K562 (cell line): ENCODE results near the gene XPC. TPM values are rescaled to one million over a fixed set of nuclear protein-coding genes. Genes with fewer than 3 reads are reported as not detected.

Experiments
- CHCHD3 ChIP-seq: fragments of 250-450 bp; sonication (Bioruptor Pico); IDR thresholded peaks from 2 replicates; pipeline ENCODE4 v2.1.2; 2022; ENCODE audit warnings: mild to moderate bottlenecking
- CHD2 ChIP-seq: IDR thresholded peaks from 2 replicates; pipeline ENCODE4 v1.6.1; 2011; ENCODE audit warnings: low read depth, low read length
- CREBBP ChIP-seq: IDR thresholded peaks from one replicate; pipeline ENCODE4 v1.6.1; 2012; ENCODE audit warnings: low read depth, mild to moderate bottlenecking, control low read depth, inconsistent platforms, low read length
- CREM ChIP-seq: IDR thresholded peaks from 2 replicates; pipeline ENCODE4 v1.6.1; 2014; ENCODE audit warnings: antibody characterized with exemption, low read depth
- EHMT2 ChIP-seq: fragments of 450-650 bp; IDR thresholded peaks from 2 replicates; pipeline ENCODE4 v1.6.1; 2018; ENCODE audit warnings: antibody characterized with exemption
- EWSR1 ChIP-seq: fragments of 450-650 bp; IDR thresholded peaks from 2 replicates; pipeline ENCODE4 v1.6.1; 2018; ENCODE audit warnings: borderline replicate concordance, mild to moderate bottlenecking, low read depth, moderate library complexity; ENCODE audit not compliant: partially characterized antibody
- IRF9 ChIP-seq: fragments of 450-650 bp; IDR thresholded peaks from 2 replicates; pipeline ENCODE4 v1.6.1; 2016; ENCODE audit warnings: missing biosample characterization, missing genetic modification characterization
- MAZ ChIP-seq, 2 experiments: fragments of 450-650 bp in 1 of 2; sonication (generic) in 1 of 2; formaldehyde crosslinking; IDR thresholded peaks in 1 of 2; conservative IDR thresholded peaks in 1 of 2; 2 replicates each; pipeline versions ENCODE4 v1.4.0 to v1.5.0; 2020; ENCODE audit warnings: mild to moderate bottlenecking in 1 of 2, missing genetic modification reagents in 1 of 2
- MEIS2 ChIP-seq: fragments of 450-650 bp; IDR thresholded peaks from 2 replicates; pipeline ENCODE4 v1.6.1; 2014; ENCODE audit warnings: mild to moderate bottlenecking; ENCODE audit not compliant: partially characterized antibody
- NCOA1 ChIP-seq: fragments of 450-650 bp; IDR thresholded peaks from 2 replicates; pipeline ENCODE4 v1.6.1; 2016; ENCODE audit warnings: low read depth
- NCOA4 ChIP-seq: fragments of 450-650 bp; IDR thresholded peaks from 2 replicates; pipeline ENCODE4 v1.6.1; 2018; ENCODE audit warnings: mild to moderate bottlenecking; ENCODE audit not compliant: partially characterized antibody
- NFIX ChIP-seq: fragments of 250-450 bp; sonication (Bioruptor Pico); IDR thresholded peaks from 2 replicates; pipeline ENCODE4 v1.4.0; 2020; ENCODE audit warnings: low read depth, mild to moderate bottlenecking, moderate library complexity
- NR4A1 ChIP-seq, 2 experiments: fragments of 250-450 bp in 1 of 2; fragments of 450-650 bp in 1 of 2; sonication (Bioruptor Pico) in 1 of 2; IDR thresholded peaks; 2 replicates each; pipeline versions ENCODE4 v1.4.0 to v1.6.1; 2016 to 2020; ENCODE audit warnings: mild to moderate bottlenecking in 2 of 2, missing compliant biosample characterization in 1 of 2, missing genetic modification characterization in 1 of 2, moderate library complexity in 1 of 2
- PML ChIP-seq: IDR thresholded peaks from 2 replicates; pipeline ENCODE4 v1.6.1; 2012; ENCODE audit warnings: low read length, inconsistent platforms
- SRSF3 ChIP-seq: fragments of 200-400 bp; formaldehyde crosslinking; IDR thresholded peaks from 2 replicates; pipeline ENCODE4 v1.6.1; 2016; ENCODE audit warnings: mild to moderate bottlenecking, low read length, moderate library complexity; ENCODE audit not compliant: insufficient read depth
- SRSF7 ChIP-seq: fragments of 200-400 bp; formaldehyde crosslinking; optimal IDR thresholded peaks from 2 replicates; pipeline ENCODE3; 2017; ENCODE audit warnings: mild to moderate bottlenecking, low read depth, low read length
- TAL1 ChIP-seq: fragments of 450-650 bp; IDR thresholded peaks from 2 replicates; pipeline ENCODE4 v1.6.1; 2016; ENCODE audit warnings: mild to moderate bottlenecking
- ZEB2 ChIP-seq: fragments of 450-650 bp; IDR thresholded peaks from 2 replicates; pipeline ENCODE4 v1.6.1; 2016
- ZNF121 ChIP-seq: sonication (generic); formaldehyde crosslinking; conservative IDR thresholded peaks from 2 replicates; pipeline ENCODE4 v1.8.0; 2022; ENCODE audit warnings: missing genetic modification reagents
- ZNF253 ChIP-seq: fragments of 250-450 bp; sonication (Bioruptor Pico); conservative IDR thresholded peaks from 2 replicates; pipeline ENCODE4 v1.6.1; 2021; ENCODE audit warnings: mild to moderate bottlenecking
- ZNF398 ChIP-seq: fragments of 250-450 bp; sonication (Bioruptor Pico); IDR thresholded peaks from 2 replicates; pipeline ENCODE4 v1.8.0; 2021; ENCODE audit warnings: moderate library complexity, mild to moderate bottlenecking, inconsistent platforms
- ZNF609 ChIP-seq: sonication (generic); formaldehyde crosslinking; IDR thresholded peaks from 2 replicates; pipeline ENCODE4 v1.8.1; 2023; ENCODE audit warnings: missing genetic modification reagents, mild to moderate bottlenecking, borderline replicate concordance
- polyA plus RNA-seq, 8 experiments: library from polyadenylated mRNA; depleted of rRNA in 4 of 8; stranded (reverse) in 5 of 8; unstranded in 3 of 8; fragments of >200 nt; fragmentation: Nextera tagmentation in 2 of 8; fragmentation: Illumina TruSeq in 1 of 8; extraction: Ambion mirVana in 2 of 8; extraction: Trizol in 1 of 8; gene quantifications; 2 replicates each; pipeline versions ENCODE4 v1.2.1 to v1.2.3, GENCODE V29; 2011 to 2014; ENCODE audit warnings: inconsistent platforms in 1 of 8, missing spikeins in 1 of 8
- total RNA-seq, 7 experiments: library from RNA; depleted of rRNA in 6 of 7; stranded (reverse); fragments of >200 nt in 6 of 7; fragmentation: Illumina TruSeq in 2 of 7; extraction: Trizol in 2 of 7; gene quantifications; 2 replicates each; pipeline versions ENCODE4 v1.2.1 to v1.2.3, GENCODE V29; 2011 to 2021; ENCODE audit warnings: low replicate concordance in 1 of 7

The XPC gene
- total and polyA plus RNA-seq, 9 of the 15 experiments (the other 6 are each of a cell fraction or from before 2014, with no cell fraction given): 3.8 to 54.7 (median 41.3) TPM

- no peak for TF ChIP-seq ZNF398 (CRISPR knock-in tag)
- TF ChIP-seq MAZ (CRISPR knock-in tag; conservative IDR thresholded peaks at IDR 0.05 in 1 of 2, IDR thresholded peaks at IDR 0.05 in 1 of 2): peak; percentile 19 to 59; a peak in 3 of 4 replicates
- TF ChIP-seq CHCHD3 (CRISPR knock-in tag): no peak
- TF ChIP-seq NCOA1: peak; percentile 76
- TF ChIP-seq EWSR1: no peak
- TF ChIP-seq ZNF253 (CRISPR knock-in tag): no peak
- no peak for TF ChIP-seq CREBBP
- TF ChIP-seq EHMT2: no peak
- TF ChIP-seq ZEB2: peak; percentile 59; the same call in 1 of the 2 replicates
- TF ChIP-seq TAL1: peak; percentile 6; the same call in 1 of the 2 replicates
- peak; percentile 95 for TF ChIP-seq IRF9 (tag)
- peak; percentile 66; the same call in 1 of the 2 replicates for TF ChIP-seq CREM
- TF ChIP-seq SRSF7: no peak
- no peak for TF ChIP-seq NCOA4
- peak; percentile 50 for TF ChIP-seq CHD2
- TF ChIP-seq NFIX (CRISPR knock-in tag): no peak
- no peak for TF ChIP-seq ZNF609
- peak; percentile 72; the same call in 1 of the 2 replicates for TF ChIP-seq PML
- TF ChIP-seq ZNF121 (CRISPR knock-in tag): no peak
- peak; percentile 49 for TF ChIP-seq MEIS2
- no peak for TF ChIP-seq SRSF3
- no peak for TF ChIP-seq NR4A1 (CRISPR knock-in tag; IDR thresholded peaks at IDR 0.05)
- peak; percentile 92 for TF ChIP-seq NR4A1 (tag; IDR thresholded peaks at IDR 0.05)
These were observed 26.3 kb upstream of the XPC start (continued) for GRCh38 chr3:14204515-14205284.
